Retinal pigment epithelial cell (primary cell): ENCODE data around the gene PNPLA8.

Source experiments
- DNase-seq: peaks from one replicate; pipeline ENCODE4 v3.0.0-alpha.2; 2010; ENCODE audit warnings: low read depth
- H3K4me3 ChIP-seq: 2 replicates; pipeline ENCODE4 v1.5.1; 2011; ENCODE audit warnings: mild to moderate bottlenecking, low read length, control low read depth, moderate library complexity
- TF ChIP-seq, protein P1 (sequence below): conservative IDR thresholded peaks from 2 replicates; pipeline ENCODE4 v1.5.1; 2011; ENCODE audit warnings: low read depth, low read length, control low read depth, inconsistent platforms

The PNPLA8 gene

GRCh38 chr7:108488768-108489538, 37.0 kb downstream of the PNPLA8 start:
- TF ChIP-seq, protein P1, sequence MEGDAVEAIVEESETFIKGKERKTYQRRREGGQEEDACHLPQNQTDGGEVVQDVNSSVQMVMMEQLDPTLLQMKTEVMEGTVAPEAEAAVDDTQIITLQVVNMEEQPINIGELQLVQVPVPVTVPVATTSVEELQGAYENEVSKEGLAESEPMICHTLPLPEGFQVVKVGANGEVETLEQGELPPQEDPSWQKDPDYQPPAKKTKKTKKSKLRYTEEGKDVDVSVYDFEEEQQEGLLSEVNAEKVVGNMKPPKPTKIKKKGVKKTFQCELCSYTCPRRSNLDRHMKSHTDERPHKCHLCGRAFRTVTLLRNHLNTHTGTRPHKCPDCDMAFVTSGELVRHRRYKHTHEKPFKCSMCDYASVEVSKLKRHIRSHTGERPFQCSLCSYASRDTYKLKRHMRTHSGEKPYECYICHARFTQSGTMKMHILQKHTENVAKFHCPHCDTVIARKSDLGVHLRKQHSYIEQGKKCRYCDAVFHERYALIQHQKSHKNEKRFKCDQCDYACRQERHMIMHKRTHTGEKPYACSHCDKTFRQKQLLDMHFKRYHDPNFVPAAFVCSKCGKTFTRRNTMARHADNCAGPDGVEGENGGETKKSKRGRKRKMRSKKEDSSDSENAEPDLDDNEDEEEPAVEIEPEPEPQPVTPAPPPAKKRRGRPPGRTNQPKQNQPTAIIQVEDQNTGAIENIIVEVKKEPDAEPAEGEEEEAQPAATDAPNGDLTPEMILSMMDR = no peak
- no peak overlapping the region for H3K4me3 ChIP-seq
- no peak for DNase-seq

GRCh38 chr7:108487646-108488045, 38.3 kb downstream of the PNPLA8 start:
- H3K4me3 ChIP-seq = no peak overlapping the region
- TF ChIP-seq, protein P1 = no peak
- DNase-seq = no peak

DNA sequence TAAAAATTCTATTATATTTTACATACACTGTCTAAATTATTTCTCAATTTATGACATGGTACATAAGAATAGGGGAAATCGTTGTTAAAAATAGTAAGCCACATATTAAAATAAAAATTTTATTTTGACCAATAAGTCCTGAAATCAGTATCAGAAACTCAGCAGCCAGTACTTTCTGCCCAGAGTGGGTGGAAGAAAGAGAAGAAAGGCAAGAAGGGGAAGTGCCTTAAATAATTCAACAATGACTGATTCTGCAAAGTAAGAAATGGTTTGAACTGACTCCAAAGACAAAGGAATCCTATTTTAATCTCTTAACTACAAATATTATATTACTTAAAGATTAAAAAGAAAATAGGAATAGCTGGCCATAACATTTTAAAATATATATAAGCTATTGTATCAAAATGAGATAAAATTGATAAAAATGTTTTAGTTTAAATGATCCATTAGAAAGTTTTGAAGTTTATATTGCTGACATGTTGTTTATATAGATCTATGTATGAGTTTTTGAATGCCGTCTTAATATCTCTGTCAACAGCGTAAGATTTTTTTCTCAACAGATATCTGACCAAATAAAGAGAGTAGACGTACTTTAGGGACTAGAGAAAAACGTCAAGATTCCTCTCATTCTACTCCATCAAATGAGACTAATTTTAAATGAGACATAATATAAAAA, 39.5 kb downstream of the PNPLA8 start:
- TF ChIP-seq, protein P1 = no peak
- H3K4me3 ChIP-seq = no peak overlapping the region
- DNase-seq = no peak

GRCh38 chr7:108484137-108484536, 41.8 kb downstream of the PNPLA8 start:
- TF ChIP-seq, protein P1 = no peak
- no peak overlapping the region for H3K4me3 ChIP-seq
- no peak for DNase-seq

GRCh38 chr7:108480311-108480710, 45.6 kb downstream of the PNPLA8 start:
- TF ChIP-seq, protein P1 = no peak
- no peak for DNase-seq
- no peak overlapping the region for H3K4me3 ChIP-seq

DNA sequence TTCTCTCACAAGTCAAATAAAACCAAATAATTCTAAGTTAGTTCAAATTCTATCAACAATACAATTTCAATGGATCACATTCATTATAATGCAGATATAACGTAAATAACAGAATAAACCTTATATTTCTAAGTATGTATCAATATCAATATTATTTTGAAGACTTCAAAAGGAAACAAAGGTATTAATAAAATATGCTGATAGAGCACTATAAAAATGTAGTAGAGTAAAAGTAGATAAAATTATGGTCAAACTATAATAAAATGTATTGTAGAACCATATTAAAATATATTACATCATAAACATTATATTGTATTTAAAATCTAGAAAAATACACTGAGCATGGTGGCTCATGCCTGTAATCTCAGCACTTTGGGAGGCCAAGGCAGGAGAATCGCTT, 46.2 kb downstream of the PNPLA8 start:
- no peak for DNase-seq
- no peak overlapping the region for H3K4me3 ChIP-seq
- TF ChIP-seq, protein P1 = no peak

DNA sequence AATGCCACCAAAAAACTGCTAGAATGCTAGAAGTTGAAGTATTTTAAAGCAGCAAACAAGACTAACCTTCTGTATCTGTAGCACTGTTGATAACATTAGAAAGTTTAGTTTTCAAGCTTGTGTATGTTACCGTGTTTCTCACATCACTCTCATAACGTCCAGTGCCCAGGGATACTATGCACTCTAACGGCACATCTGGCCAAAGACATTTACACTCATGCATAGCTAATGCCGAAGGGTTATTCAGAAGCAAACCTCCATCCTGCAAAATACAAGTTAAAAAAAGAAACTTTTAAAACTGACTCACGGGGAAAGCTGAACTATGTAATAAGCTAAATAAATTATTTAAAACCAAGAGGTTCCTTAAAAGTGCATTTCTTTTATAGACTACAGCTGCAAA, 46.8 kb downstream of the PNPLA8 start:
- TF ChIP-seq, protein P1 = no peak
- no peak overlapping the region for H3K4me3 ChIP-seq
- no peak for DNase-seq
